Mucosa of rectum (tissue), 2 donors: ENCODE data around the gene PNLDC1.

Experiments
- H3K27ac ChIP-seq, 2 donors: one replicate each; pipeline ENCODE4 v1.7.0; 2013; ENCODE audit warnings: inconsistent platforms in 2 of 2, low read depth in 2 of 2, low read length in 2 of 2
- H3K27me3 ChIP-seq, 2 donors: one replicate each; pipeline ENCODE4 v1.7.0; 2013; ENCODE audit warnings: low read length in 2 of 2; ENCODE audit not compliant: control insufficient read depth in 2 of 2, insufficient read depth in 2 of 2
- H3K36me3 ChIP-seq, 2 donors: one replicate each; pipeline ENCODE4 v1.7.0; 2013; ENCODE audit warnings: low read length in 2 of 2; ENCODE audit not compliant: control insufficient read depth in 2 of 2, insufficient read depth in 2 of 2
- H3K4me1 ChIP-seq, 2 donors: one replicate each; pipeline ENCODE4 v1.7.0; 2013; ENCODE audit warnings: low read length in 2 of 2, mild to moderate bottlenecking in 1 of 2; ENCODE audit not compliant: control insufficient read depth in 2 of 2, insufficient read depth in 2 of 2
- H3K4me3 ChIP-seq, 2 donors: one replicate each; pipeline ENCODE4 v1.7.0; 2013; ENCODE audit warnings: low read length in 2 of 2
- H3K9ac ChIP-seq, 2 donors: one replicate each; pipeline ENCODE4 v1.7.0; 2013; ENCODE audit warnings: low read length in 2 of 2, low read depth in 1 of 2, mild to moderate bottlenecking in 1 of 2
- H3K9me3 ChIP-seq, 2 donors: one replicate each; pipeline ENCODE4 v1.7.0; 2013; ENCODE audit warnings: low read length in 2 of 2; ENCODE audit not compliant: control insufficient read depth in 2 of 2
- donor health status: healthy.
- donor health status: Normal muscosa, but diverticular disease.

Gene PNLDC1, protein sequence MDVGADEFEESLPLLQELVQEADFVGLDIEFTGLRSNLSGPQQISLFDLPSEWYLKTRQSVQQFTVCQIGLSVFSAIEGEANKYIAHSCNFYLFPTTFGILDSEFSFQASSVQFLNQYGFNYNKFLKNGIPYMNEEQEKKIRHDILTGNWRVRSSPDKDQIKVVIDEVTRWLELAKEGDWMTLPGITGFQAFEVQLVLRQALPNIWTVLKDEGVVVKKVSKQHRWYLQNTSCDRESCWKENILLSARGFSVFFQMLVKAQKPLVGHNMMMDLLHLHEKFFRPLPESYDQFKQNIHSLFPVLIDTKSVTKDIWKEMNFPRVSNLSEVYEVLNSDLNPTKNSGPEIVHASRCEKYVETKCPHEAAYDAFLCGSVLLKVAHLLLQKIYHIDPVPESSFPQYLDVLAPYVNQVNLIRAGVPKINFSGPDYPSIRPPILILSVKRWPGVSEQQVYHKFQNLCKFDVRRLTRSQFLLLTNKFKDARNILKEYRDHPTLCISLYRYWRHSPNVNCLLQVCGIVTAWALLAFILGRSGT

DNA sequence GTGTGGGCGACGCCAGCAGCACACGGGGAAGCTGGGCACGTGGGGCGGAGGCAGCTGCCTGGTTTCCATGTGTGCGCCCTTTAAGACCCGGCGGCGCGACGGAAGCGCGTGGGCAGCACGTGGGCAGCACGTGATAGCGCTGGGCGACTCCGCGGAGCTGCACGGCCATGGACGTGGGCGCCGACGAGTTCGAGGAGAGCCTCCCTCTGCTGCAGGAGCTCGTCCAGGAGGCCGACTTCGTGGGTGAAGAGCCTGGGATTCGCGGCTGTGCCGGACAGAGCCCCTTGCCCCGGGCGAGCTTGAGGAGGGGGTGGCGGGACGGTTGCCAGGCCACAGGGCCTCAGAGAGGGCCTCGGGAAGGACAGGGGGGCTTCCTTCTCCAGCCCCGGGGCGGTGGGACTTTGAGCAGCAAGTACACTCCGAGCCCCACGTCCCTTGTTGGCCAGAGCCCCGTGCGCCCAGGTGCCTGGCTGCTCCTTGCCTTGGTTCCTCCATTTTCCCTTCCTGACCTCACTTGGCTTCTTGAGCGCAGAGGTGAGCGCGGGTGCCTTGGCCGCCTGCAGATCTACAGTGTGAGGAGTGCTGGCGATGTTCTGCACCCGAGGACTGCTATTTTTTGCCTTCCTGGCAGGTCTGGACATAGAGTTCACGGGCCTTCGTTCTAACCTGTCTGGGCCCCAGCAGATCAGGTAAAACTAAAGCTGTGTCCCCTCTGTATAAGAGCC, at the start of gene PNLDC1:
PNLDC1 (plus strand) TSS at position 136 of the 725 bp plus-strand sequence; CDS start at position 168, 32 bp downstream.
- no peak within 1 kb of the TSS for H3K9ac ChIP-seq
- H3K27me3 ChIP-seq, result no peaks in the 10 kb centered on the region
- H3K9me3 ChIP-seq, result no peaks in the 10 kb centered on the region
- H3K4me1 ChIP-seq, result peaks cover 2 to 3% of the 10 kb centered on the region in 2 donors
- no peak within 1 kb of the TSS for H3K27ac ChIP-seq
- peaks cover 19 to 35% of the 10 kb centered on the region in 2 donors for H3K36me3 ChIP-seq
- no peak within 1 kb of the TSS for H3K4me3 ChIP-seq

DNA sequence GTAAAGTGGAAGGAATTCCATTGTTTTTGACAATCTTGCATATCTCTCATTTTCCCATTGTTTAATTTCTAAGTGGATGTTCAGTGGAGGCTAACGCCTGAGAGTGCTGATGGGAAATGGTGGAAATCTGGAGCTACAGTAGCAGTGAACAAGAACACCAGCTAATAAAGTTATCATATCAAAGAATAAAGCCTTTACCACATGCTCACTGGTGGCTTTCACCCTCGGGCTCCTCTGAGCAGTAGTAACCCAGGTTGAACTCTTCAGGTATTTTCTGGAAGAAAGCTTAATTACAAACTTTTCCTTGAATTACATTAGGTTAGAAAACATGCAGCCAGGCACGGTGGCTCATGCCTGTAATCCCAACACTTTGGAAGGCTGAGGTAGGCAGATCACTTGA, 48.6 kb upstream of the PNLDC1 start:
- H3K27ac ChIP-seq, result no peak overlapping the region
- H3K36me3 ChIP-seq, result peaks cover 64 to 75% of the 10 kb centered on the region in 2 donors
- no peak overlapping the region for H3K4me3 ChIP-seq
- H3K4me1 ChIP-seq, result no peaks in the 10 kb centered on the region
- no peaks in the 10 kb centered on the region for H3K27me3 ChIP-seq
- no peak overlapping the region for H3K9ac ChIP-seq
- no peaks in the 10 kb centered on the region for H3K9me3 ChIP-seq

DNA sequence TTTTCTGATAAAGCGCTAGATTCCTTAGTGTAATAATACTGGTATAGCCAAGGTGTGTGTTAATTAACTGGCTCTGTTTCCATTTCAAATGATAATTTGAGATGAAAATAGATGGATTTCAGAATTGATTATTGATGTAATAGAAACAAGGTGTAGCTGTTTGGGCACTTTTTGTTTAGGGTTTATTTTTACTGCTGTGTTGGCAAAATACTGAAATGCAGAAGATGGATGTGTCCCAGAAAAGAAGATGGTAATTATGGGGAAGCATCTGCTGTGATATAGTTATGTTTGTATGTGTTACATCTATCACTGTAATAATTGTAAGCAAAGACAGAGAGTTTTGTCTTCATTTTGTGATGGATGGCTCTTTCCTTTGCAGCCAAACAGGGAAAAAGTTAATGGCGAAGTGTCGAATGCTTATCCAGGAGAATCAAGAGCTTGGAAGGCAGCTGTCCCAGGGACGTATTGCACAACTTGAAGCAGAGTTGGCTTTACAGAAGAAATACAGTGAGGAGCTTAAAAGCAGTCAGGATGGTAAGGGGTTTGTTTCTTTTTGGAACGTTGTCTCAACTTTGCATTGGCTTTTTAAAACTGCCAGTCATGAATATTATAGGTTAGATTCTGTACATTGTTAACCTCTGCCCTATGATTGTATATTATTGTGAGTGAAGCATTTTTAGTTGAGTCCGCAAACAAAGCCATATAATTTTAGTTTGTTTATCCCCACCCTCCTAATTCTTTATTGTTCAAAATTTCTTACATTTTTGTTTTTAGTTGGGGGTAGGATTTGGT, 46.8 kb upstream of the PNLDC1 start:
- H3K36me3 ChIP-seq, result peaks cover 62 to 65% of the 10 kb centered on the region in 2 donors

DNA sequence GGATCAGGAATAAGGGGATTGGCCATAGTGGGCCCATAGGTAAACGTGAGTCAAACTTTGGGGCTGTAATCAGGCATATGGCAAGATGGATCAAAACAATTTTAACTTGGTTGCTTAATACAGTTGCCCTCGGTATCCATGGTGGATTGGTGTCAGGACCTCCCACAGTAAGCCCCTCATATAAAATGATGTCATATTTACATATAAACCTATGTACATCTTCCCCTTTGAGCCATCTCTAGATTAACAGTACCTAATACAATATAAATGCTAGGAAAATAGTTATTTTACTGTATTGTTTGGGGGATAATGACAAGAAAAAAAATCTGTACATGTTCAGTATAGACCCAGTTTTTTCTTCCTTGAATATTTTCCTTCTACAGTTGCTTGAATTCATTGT, 45.7 kb upstream of the PNLDC1 start:
- Histone ChIP-seq H3K9me3 (no peaks in the 10 kb centered on the region), H3K36me3 (peaks cover 58 to 62% of the 10 kb centered on the region in 2 donors), H3K27me3 (no peaks in the 10 kb centered on the region), H3K4me3 (no peak overlapping the region), H3K4me1 (no peaks in the 10 kb centered on the region), H3K9ac (no peak overlapping the region), H3K27ac (no peak overlapping the region)

More for the DNA sequence above, 46.8 kb upstream of the PNLDC1 start:
- Histone ChIP-seq H3K9me3 (no peaks in the 10 kb centered on the region), H3K4me1 (no peaks in the 10 kb centered on the region), H3K27ac (no peak overlapping the region), H3K27me3 (no peaks in the 10 kb centered on the region), H3K9ac (no peak overlapping the region), H3K4me3 (no peak overlapping the region)

DNA sequence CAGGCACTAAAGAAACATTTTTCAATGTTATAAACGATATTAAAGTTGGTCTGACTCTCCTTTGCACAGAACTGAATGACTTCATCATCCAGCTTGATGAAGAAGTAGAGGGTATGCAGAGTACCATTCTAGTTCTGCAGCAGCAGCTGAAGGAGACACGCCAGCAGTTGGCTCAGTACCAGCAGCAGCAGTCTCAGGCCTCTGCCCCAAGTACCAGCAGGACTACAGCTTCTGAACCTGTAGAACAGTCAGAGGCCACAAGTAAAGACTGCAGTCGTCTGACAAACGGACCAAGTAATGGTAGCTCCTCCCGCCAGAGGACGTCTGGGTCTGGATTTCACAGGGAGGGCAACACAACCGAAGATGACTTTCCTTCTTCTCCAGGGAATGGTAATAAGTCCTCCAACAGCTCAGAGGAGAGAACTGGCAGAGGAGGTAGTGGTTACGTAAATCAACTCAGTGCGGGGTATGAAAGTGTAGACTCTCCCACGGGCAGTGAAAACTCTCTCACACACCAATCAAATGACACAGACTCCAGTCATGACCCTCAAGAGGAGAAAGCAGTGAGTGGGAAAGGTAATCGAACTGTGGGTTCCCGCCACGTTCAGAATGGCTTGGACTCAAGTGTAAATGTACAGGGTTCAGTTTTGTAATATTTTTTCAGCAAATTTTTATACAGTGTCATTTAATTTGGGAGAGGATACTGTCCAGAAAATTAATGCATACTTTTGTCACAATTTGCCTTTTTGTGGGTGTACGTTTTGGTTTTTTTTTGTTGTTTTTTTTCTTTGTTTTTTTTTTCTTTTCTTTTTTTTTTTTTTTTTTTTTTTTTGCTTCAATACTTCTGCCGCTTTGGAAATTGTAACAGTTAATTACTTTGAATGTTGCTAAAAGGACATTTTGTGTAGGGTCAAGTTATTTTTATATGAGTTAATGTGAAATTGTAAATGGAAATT, 44.8 kb upstream of the PNLDC1 start:
- Histone ChIP-seq H3K9me3 (no peaks in the 10 kb centered on the region), H3K9ac (no peak overlapping the region), H3K4me3 (no peak overlapping the region), H3K36me3 (peaks cover 53 to 57% of the 10 kb centered on the region in 2 donors), H3K4me1 (no peaks in the 10 kb centered on the region), H3K27ac (no peak overlapping the region), H3K27me3 (no peaks in the 10 kb centered on the region)

DNA sequence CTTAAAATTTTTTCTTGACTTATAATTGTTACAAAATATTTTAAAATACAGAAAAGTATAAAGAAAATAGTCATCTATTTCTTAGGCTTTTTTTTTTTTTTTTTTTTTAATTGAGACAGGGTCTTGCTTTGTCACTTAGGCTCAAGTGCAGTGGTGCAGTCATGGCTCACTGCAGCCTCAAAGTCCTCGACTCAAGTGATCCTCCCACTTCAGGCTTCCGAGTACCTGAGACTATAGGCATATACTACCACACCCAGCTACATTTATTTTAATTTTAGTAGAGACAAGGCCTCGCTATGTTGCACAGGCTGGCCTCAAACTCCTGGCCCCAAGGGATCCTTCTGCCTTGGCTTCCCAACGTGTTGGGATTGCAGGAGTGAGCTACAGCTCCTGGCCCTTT, 43.6 kb upstream of the PNLDC1 start:
- H3K4me1 ChIP-seq, result peaks cover 3 to 10% of the 10 kb centered on the region in 2 donors
- no peak overlapping the region for H3K27ac ChIP-seq
- no peak overlapping the region for H3K4me3 ChIP-seq
- H3K9me3 ChIP-seq, result no peaks in the 10 kb centered on the region
- peaks cover 51 to 52% of the 10 kb centered on the region in 2 donors for H3K36me3 ChIP-seq
- no peak overlapping the region for H3K9ac ChIP-seq
- no peaks in the 10 kb centered on the region for H3K27me3 ChIP-seq

DNA sequence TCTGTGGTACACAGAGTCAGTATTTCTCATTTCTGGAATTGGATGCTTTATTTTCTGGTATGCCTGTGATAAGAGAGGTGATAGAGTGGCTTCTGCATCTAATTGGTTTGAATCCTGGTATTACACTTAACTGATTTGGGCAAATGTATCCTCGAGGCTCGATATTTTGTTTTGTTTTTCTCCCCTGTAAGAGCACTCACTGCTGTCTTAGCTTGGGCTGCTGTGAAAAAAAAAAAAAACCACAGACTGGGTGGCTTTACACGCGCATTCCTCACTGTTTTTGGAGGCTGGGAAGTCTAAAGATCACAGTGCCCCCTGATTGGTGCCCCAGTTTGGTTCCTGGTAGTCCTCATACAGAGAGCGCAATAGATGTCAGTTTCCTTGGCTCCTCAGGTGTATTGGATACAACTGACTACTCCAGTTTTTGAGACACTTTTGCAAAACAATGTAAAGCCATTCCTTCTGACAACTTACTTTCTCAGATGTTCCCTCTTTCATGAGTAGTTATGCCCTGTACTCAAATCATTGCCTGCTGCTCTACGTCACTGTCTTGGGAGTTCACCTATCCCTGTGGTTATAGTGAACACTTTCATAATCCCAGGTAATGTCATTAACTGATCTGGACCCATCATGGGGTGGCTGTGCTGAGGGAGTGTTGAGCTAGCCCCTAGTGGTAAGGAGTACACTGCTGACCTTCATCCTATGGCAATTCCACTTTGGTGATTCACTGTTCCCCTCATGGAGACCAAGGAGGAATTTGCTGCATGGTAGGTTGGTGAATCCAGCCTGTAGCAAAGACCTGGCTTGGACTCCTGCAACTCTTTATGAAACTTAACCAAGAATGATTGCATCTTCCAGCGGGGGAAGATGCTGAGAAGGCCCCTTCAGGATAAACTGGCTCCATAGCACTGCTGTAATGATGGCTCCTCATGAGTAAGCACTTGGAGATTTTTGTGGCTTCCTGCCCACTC, 41.8 kb upstream of the PNLDC1 start:
- peaks cover 38 to 40% of the 10 kb centered on the region in 2 donors for H3K36me3 ChIP-seq
- no peak overlapping the region for H3K27ac ChIP-seq
- H3K4me3 ChIP-seq, result no peak overlapping the region
- peaks cover 10 to 14% of the 10 kb centered on the region in 2 donors for H3K4me1 ChIP-seq
- H3K9me3 ChIP-seq, result no peaks in the 10 kb centered on the region
- H3K9ac ChIP-seq, result no peak overlapping the region
- H3K27me3 ChIP-seq, result no peaks in the 10 kb centered on the region

DNA sequence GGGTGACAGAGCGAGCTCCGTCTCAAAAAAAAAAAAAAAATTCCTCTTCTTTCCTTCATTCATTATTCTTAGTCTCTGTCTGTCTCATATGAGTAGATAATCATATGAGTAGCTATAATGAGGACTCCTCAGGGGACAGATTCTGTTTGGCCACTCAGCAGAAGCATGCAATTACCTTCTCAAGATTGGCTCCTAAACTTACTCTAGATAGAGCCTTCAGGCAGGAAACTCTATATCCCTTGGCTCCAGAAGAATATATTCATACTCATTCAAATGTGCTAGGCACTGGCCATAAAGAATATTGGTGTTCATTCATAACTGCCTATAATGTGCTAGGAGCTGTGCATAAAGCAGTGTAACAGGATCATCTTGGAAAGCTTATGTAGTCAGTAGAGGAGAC, 40.4 kb upstream of the PNLDC1 start:
- H3K9me3 ChIP-seq, result no peaks in the 10 kb centered on the region
- H3K36me3 ChIP-seq, result peaks cover 31 to 34% of the 10 kb centered on the region in 2 donors
- H3K27ac ChIP-seq, result no peak overlapping the region
- no peak overlapping the region for H3K9ac ChIP-seq
- no peaks in the 10 kb centered on the region for H3K27me3 ChIP-seq
- H3K4me1 ChIP-seq, result peaks cover 10 to 14% of the 10 kb centered on the region in 2 donors
- H3K4me3 ChIP-seq, result no peak overlapping the region
